GM23248 (cell line): ENCODE results near the gene AKT2. TPM values are rescaled to one million over a fixed set of nuclear protein-coding genes. Genes with fewer than 3 reads are reported as not detected.
"Not testable (repeated sequence)": the region's sequence is repeated elsewhere in the genome, so short reads cannot be mapped to it uniquely, and the experiment has no call there.

ENCODE experiments used
- DNase-seq: peaks from one replicate; pipeline ENCODE4 v3.0.0-alpha.2; 2015
- H2AFZ ChIP-seq: fragments of 200-600 bp; sonication (generic); 2 replicates; pipeline ENCODE4 v1.6.1; 2016; ENCODE audit warnings: antibody characterized with exemption
- H3F3A ChIP-seq: fragments of 200-600 bp; sonication (generic); 2 replicates; pipeline ENCODE4 v1.6.1; 2016; ENCODE audit warnings: mild to moderate bottlenecking, antibody characterized with exemption, mixed run types; ENCODE audit not compliant: insufficient read depth
- H3K27ac ChIP-seq: fragments of 200-600 bp; sonication (generic); 2 replicates; pipeline ENCODE4 v1.5.1; 2016; ENCODE audit warnings: mild to moderate bottlenecking
- H3K27me3 ChIP-seq: fragments of 200-600 bp; sonication (generic); replicated peaks from 2 replicates; pipeline ENCODE4 v1.6.1; 2016; ENCODE audit warnings: mild to moderate bottlenecking; ENCODE audit not compliant: insufficient read depth
- H3K36me3 ChIP-seq: fragments of 200-600 bp; sonication (generic); 2 replicates; pipeline ENCODE4 v1.6.1; 2016; ENCODE audit warnings: low read depth, mild to moderate bottlenecking
- H3K4me1 ChIP-seq: fragments of 200-600 bp; sonication (generic); 2 replicates; pipeline ENCODE4 v1.6.1; 2016; ENCODE audit warnings: mild to moderate bottlenecking; ENCODE audit not compliant: insufficient read depth
- H3K4me2 ChIP-seq: fragments of 200-600 bp; sonication (generic); one replicate; pipeline ENCODE4 v1.6.1; 2016; ENCODE audit warnings: mild to moderate bottlenecking; ENCODE audit not compliant: unreplicated experiment
- H3K4me3 ChIP-seq: fragments of 200-600 bp; sonication (generic); 2 replicates; pipeline ENCODE4 v1.5.1; 2016; ENCODE audit warnings: mild to moderate bottlenecking
- H3K79me2 ChIP-seq: fragments of 200-600 bp; sonication (generic); 2 replicates; pipeline ENCODE4 v1.6.1; 2016; ENCODE audit warnings: mild to moderate bottlenecking; ENCODE audit not compliant: insufficient read depth
- H3K9ac ChIP-seq: fragments of 200-600 bp; sonication (generic); 2 replicates; pipeline ENCODE4 v1.6.1; 2016; ENCODE audit warnings: mild to moderate bottlenecking
- H3K9me2 ChIP-seq: fragments of 200-600 bp; sonication (generic); 2 replicates; pipeline ENCODE4 v1.6.1; 2016; ENCODE audit warnings: mixed run types, mild to moderate bottlenecking, moderate library complexity; ENCODE audit not compliant: insufficient read depth
- H3K9me3 ChIP-seq: fragments of 200-600 bp; sonication (generic); one replicate; pipeline ENCODE4 v1.6.1; 2017; ENCODE audit warnings: low read depth
- H4K20me1 ChIP-seq: fragments of 200-600 bp; sonication (generic); 2 replicates; pipeline ENCODE4 v1.6.0; 2016; ENCODE audit not compliant: insufficient read depth
- EZH2 ChIP-seq: fragments of 200-600 bp; sonication (generic); IDR thresholded peaks from 2 replicates; pipeline ENCODE4 v1.6.1; 2018; ENCODE audit warnings: antibody characterized with exemption, mild to moderate bottlenecking; ENCODE audit not compliant: insufficient read depth, poor library complexity, severe bottlenecking
- EZH2phosphoT487 ChIP-seq: fragments of 200-600 bp; sonication (generic); IDR thresholded peaks from 2 replicates; pipeline ENCODE4 v1.6.1; 2018; ENCODE audit warnings: antibody characterized with exemption, moderate library complexity, mild to moderate bottlenecking, low read depth; ENCODE audit not compliant: insufficient read depth
- WGBS, 2 experiments: methylation state at CpG; one replicate each; pipeline ENCODE4 v1.1.6; 2015 to 2017; ENCODE audit warnings: low lambda C conversion rate in 2 of 2, low coverage in 1 of 2; ENCODE audit errors: missing lambda C conversion rate in 2 of 2; 5-methylcytosine and 5-hydroxymethylcytosine counted together
- in situ Hi-C: fragments of 300-500 bp; cut with MboI; formaldehyde crosslinking; loops from 2 replicates; pipeline ENCODE4 v1.15.0; 2020
- polyA plus RNA-seq: library from polyadenylated mRNA; unstranded; fragments of >200 nt; fragmentation: Nextera tagmentation; extraction: Ambion mirVana; gene quantifications from 2 replicates; pipeline ENCODE4 v1.2.1, GENCODE V29; 2016
- total RNA-seq: library from RNA; depleted of rRNA; stranded (reverse); fragments of >200 nt; shearing (Covaris generic); gene quantifications from 2 replicates; pipeline ENCODE4 v1.2.3, GENCODE V29; 2014; rRNA removed

Gene AKT2
- 123 and 145 TPM in 2 replicates for total RNA-seq
- 41.5 and 42.5 TPM in 2 replicates for polyA plus RNA-seq

GRCh38 chr19:40284501-40285352, at the start of gene AKT2:
TSS of gene AKT2 (minus strand) at chr19:40285345. CDS start at chr19:40265267, 20,078 bp downstream.
- H3K27me3 ChIP-seq: no peaks in the 10 kb centered on the region
- 1% methylated on average over 24 to 77 of the region's 84 CpGs for WGBS, 2 experiments
- in situ Hi-C loops: no loop called here
- no peaks in the 10 kb centered on the region for H4K20me1 ChIP-seq
- H3K27ac ChIP-seq: peak within 1 kb of the TSS; percentile 95
- no peaks in the 10 kb centered on the region for H3K36me3 ChIP-seq
- peaks cover 10% of the 10 kb centered on the region; the same call in 1 of the 2 replicates for H3F3A ChIP-seq
- H3K4me2 ChIP-seq: peak within 1 kb of the TSS; percentile 85
- peak within 1 kb of the TSS; percentile 99 for H2AFZ ChIP-seq
- no peaks in the 10 kb centered on the region for H3K9me2 ChIP-seq
- DNase-seq: peak; percentile 71
- H3K9me3 ChIP-seq: no peaks in the 10 kb centered on the region
- peak within 1 kb of the TSS; percentile 81 for H3K4me3 ChIP-seq
- peak within 1 kb of the TSS; percentile 89 for H3K9ac ChIP-seq
- peaks cover 36% of the 10 kb centered on the region for H3K4me1 ChIP-seq
- TF ChIP-seq EZH2phosphoT487: no peak
- peaks cover 53% of the 10 kb centered on the region for H3K79me2 ChIP-seq

GRCh38 chr19:40333083-40333482, 47.9 kb upstream of the AKT2 start:
- H2AFZ ChIP-seq, H3K9ac ChIP-seq, DNase-seq, H3K9me3 ChIP-seq, H3K27me3 ChIP-seq, H3F3A ChIP-seq, H3K27ac ChIP-seq, H3K9me2 ChIP-seq, H4K20me1 ChIP-seq, in situ Hi-C loops, H3K4me1 ChIP-seq, H3K4me3 ChIP-seq, H3K4me2 ChIP-seq: not testable (repeated sequence)
- Histone ChIP-seq H3K36me3 (peaks cover 18% of the 10 kb centered on the region; the same call in 1 of the 2 replicates), H3K79me2 (peaks cover 12% of the 10 kb centered on the region)
- 64 to 74% methylated on average over 5 to 6 of the region's 6 CpGs for WGBS, 2 experiments

GRCh38 chr19:40332669-40333068, 47.5 kb upstream of the AKT2 start:
- H3K9me3 ChIP-seq: no peaks in the 10 kb centered on the region
- H3K79me2 ChIP-seq: peaks cover 9% of the 10 kb centered on the region
- no peaks in the 10 kb centered on the region for H4K20me1 ChIP-seq
- H3K4me2 ChIP-seq: no peak overlapping the region
- no peaks in the 10 kb centered on the region for H3K27me3 ChIP-seq
- no peak overlapping the region for H2AFZ ChIP-seq
- in situ Hi-C loops: no loop called here
- H3K36me3 ChIP-seq: peaks cover 18% of the 10 kb centered on the region; the same call in 1 of the 2 replicates
- no peaks in the 10 kb centered on the region for H3F3A ChIP-seq
- TF ChIP-seq EZH2phosphoT487 (no peak), EZH2 (no peak)
- H3K9me2 ChIP-seq: no peaks in the 10 kb centered on the region
- H3K4me1 ChIP-seq: no peaks in the 10 kb centered on the region
- no peak for DNase-seq
- no peak overlapping the region for H3K4me3 ChIP-seq
- H3K27ac ChIP-seq: no peak overlapping the region
- WGBS, 2 experiments: 85 to 87% methylated on average over 6 of the region's 6 CpGs
- no peak overlapping the region for H3K9ac ChIP-seq

- no peaks in the 10 kb centered on the region for H3K9me3 ChIP-seq
Observed at GRCh38 chr19:40331052-40331451, 45.9 kb upstream of the AKT2 start.

More at GRCh38 chr19:40331052-40331451, 45.9 kb upstream of the AKT2 start:
- Histone ChIP-seq H3K27me3 (no peaks in the 10 kb centered on the region), H3K9me2 (no peaks in the 10 kb centered on the region), H3K79me2 (no peaks in the 10 kb centered on the region), H2AFZ (no peak overlapping the region), H3K4me1 (no peaks in the 10 kb centered on the region), H3K36me3 (peaks cover 18% of the 10 kb centered on the region; the same call in 1 of the 2 replicates), H3K4me3 (no peak overlapping the region), H3F3A (no peaks in the 10 kb centered on the region), H3K4me2 (no peak overlapping the region), H4K20me1 (no peaks in the 10 kb centered on the region), H3K27ac (no peak overlapping the region), H3K9ac (no peak overlapping the region)
- WGBS, 2 experiments: 97 to 98% methylated on average over 5 of the region's 5 CpGs
- in situ Hi-C loops: no loop called here
- DNase-seq: no peak
- no peak for TF ChIP-seq EZH2phosphoT487
